Naive B cell (primary cell): ENCODE results near the gene JMJD6. TPM values are rescaled to one million over a fixed set of nuclear protein-coding genes. Genes with fewer than 3 reads are reported as not detected.
"Not testable (repeated sequence)": the region's sequence is repeated elsewhere in the genome, so short reads cannot be mapped to it uniquely, and the experiment has no call there.

Source experiments
- ATAC-seq, 2 donors: fragments of 150-1000 bp; cut with Tn5 transposase; 2 replicates each; pipeline ENCODE4 v1.10.0; 2021; ENCODE audit warnings: low read depth in 2 of 2, mild to moderate bottlenecking in 2 of 2, moderate library complexity in 2 of 2
- DNase-seq: peaks from one replicate; pipeline ENCODE4 v3.0.0; 2022
- H3K27ac Mint-ChIP-seq, 6 donors: one replicate each; pipeline ENCODE4 v1.8.0; 2020 to 2022; ENCODE audit warnings: mild to moderate bottlenecking in 6 of 6, mixed read lengths in 6 of 6, moderate library complexity in 5 of 6, inconsistent platforms in 2 of 6
- H3K27me3 Mint-ChIP-seq, 3 donors: one replicate each; pipeline ENCODE4 v1.8.0; 2021 to 2022; ENCODE audit warnings: mixed read lengths in 3 of 3, mild to moderate bottlenecking in 1 of 3
- H3K36me3 Mint-ChIP-seq, 2 donors: one replicate each; pipeline ENCODE4 v1.8.0; 2020 to 2022; ENCODE audit warnings: mixed read lengths in 2 of 2, inconsistent platforms in 1 of 2, mild to moderate bottlenecking in 1 of 2
- H3K4me1 Mint-ChIP-seq, 3 donors: one replicate each; pipeline ENCODE4 v1.8.0; 2020 to 2022; ENCODE audit warnings: mixed read lengths in 3 of 3, inconsistent platforms in 1 of 3, mild to moderate bottlenecking in 1 of 3, moderate library complexity in 1 of 3
- H3K4me3 Mint-ChIP-seq, 8 donors: one replicate each; pipeline ENCODE4 v1.8.0; 2020 to 2022; ENCODE audit warnings: mild to moderate bottlenecking in 8 of 8, mixed read lengths in 8 of 8, moderate library complexity in 8 of 8, inconsistent platforms in 2 of 8
- H3K9me3 Mint-ChIP-seq, 7 donors: one replicate each; pipeline ENCODE4 v1.8.0; 2020 to 2022; ENCODE audit warnings: mixed read lengths in 7 of 7, mild to moderate bottlenecking in 5 of 7, inconsistent platforms in 2 of 7, moderate library complexity in 1 of 7
- polyA plus RNA-seq, 6 donors: library from polyadenylated mRNA; unstranded; fragments of 300-500 nt; fragmentation: Illumina TruSeq; gene quantifications; one replicate each; pipeline ENCODE4 v1.2.3, GENCODE V29; 2021; ENCODE audit warnings: low read depth in 6 of 6

The JMJD6 gene
- polyA plus RNA-seq, 6 donors from 2014 or later = 17.4 to 38.2 (median 20.0) TPM

DNA sequence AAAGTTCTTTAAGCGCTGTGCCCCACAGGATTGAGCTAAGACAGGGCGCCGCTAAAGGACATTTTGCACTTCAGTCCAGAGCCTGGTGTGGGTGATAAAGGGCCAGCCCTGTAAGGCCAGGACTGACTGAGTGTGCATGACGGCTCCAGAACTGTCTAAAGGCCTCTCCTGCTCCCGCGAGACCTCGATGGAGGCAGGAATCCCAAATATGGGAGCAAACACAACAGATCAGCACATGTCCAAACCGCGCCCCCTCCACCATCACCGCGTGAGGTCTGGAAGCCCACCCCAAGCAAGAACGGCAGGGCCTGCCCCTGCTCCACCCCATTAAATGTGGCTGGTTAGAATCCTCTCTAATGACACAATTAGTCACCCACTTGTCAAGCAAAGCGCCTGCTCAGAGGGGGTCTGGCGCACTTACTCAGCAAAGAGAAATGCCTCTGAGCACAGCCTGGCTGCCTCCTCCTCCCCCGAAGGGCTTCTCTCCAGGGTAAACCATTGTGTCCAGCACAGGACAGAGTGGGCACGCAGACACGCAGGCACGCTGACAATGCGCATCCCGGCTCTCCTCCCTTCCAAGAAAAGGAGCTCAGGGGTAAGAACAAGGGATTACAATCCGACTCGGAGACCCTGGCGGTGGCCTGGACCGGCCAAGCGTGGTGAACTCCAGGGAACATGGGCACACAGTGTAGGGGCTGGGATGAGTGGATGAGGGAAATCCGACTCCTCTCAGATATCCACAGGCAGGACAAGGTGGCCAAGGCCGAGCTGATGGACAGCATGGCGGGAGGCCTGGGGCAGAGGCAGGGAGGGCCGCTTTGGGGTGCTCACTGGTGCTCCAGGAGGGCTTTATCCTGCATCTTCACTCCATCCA is 17.1 kb downstream of the JMJD6 start:
- Mint-ChIP-seq H3K36me3 (peaks cover 0 to 7% of the 10 kb centered on the region in 2 donors), H3K4me1 (peaks cover 0 to 15% (median 9%) of the 10 kb centered on the region in 3 donors), H3K9me3 (no peaks in the 10 kb centered on the region), H3K4me3 (peak overlapping the region; percentile 60 to 85 (median 76)), H3K27ac (peak overlapping the region in 2 of 6 donors; percentile 76 to 83), H3K27me3 (no peaks in the 10 kb centered on the region)
- no peak for ATAC-seq
- no peak for DNase-seq

DNA sequence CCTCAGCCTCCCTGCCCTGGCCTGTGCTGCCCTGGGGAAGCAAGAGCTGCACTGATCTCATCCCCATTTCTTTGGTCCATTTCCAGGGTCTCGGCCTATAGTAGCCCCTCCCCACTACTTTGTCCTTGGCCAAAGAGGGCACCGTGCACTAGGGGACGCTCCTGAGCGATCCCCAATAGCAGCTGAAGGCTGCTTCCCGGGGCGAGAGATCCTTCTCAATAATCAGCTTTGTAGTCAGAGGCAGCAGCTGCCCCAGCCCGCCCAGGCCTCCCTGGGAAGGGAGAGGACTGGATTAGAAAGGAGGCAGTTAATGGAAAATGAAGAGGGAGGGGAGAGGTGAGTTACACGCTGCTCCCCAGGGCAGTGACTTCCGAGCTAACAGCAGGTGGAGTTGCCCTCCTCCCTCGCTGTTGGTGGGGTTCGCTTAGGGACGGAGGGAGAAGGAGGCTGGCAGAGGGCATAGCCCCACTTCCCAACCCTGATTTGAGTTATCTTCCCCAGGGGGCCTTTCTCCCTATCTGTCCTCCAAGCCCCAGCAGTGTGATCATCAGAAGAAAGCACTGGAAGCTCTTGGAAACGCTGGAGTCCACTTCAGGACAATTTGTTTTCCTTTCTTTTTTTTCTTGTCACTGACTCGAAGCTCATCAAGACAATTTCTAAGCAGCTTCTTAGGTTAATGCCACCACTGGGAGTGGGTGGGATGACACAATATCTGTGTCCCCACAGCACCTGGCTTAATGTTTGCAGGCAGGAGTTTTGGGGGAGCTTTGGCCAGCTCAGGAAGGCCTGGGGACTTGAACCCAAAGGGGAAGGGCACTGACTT is 18.2 kb downstream of the JMJD6 start:
- Mint-ChIP-seq H3K9me3 (no peaks in the 10 kb centered on the region), H3K36me3 (no peaks in the 10 kb centered on the region), H3K4me1 (peaks cover 0 to 7% (median 6%) of the 10 kb centered on the region in 3 donors), H3K27ac (no peak overlapping the region), H3K4me3 (peak overlapping the region in 5 of 8 donors; percentile 52 to 79 (median 61)), H3K27me3 (no peaks in the 10 kb centered on the region)
- no peak for DNase-seq
- ATAC-seq = no peak

DNA sequence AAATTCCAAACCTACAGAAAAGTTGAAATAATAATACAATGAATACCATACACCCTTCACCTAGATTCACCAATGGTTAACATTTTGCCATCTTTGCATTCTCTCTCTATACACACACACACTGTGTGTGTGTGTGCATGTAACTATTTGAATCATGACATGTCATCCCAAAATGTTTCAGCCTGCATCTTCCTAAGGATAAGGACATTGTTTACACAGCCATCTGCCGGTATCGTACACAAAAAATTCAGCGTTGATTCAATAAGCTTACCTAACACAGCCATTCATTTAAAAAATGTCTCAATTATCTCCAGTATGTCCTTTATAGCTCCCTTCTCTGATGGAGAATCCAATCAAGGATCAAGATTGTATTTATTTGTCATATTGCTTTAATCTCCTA is 19.6 kb downstream of the JMJD6 start:
- peak overlapping the region in 1 of 6 donors; percentile 72 for H3K27ac Mint-ChIP-seq
- H3K4me1 Mint-ChIP-seq = peaks cover 0 to 7% (median 6%) of the 10 kb centered on the region in 3 donors
- DNase-seq (no peak), ATAC-seq (no peak)
- H3K4me3 Mint-ChIP-seq = peak overlapping the region in 1 of 8 donors; percentile 12
- no peaks in the 10 kb centered on the region for H3K9me3 Mint-ChIP-seq
- H3K27me3 Mint-ChIP-seq = no peaks in the 10 kb centered on the region
- H3K36me3 Mint-ChIP-seq = no peaks in the 10 kb centered on the region

DNA sequence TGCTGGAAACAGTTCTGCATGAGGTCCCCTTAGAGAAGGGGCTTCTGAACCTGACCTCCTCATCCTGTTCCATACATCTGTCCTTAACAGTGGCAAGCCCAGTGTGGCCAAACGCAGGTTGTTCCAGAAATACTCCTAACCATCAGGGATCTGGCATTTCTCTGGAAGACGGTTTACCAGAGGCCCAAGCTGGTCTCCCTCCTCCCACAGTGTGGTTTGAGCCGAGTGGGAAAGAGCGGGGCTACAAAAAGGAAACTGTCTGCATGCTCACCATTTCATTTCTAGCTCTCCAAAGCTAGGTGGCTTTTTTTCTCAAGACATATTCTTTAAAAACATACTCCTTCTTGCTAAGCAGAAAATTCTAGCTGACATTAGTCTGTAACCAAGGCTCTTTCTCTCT is 21.6 kb downstream of the JMJD6 start:
- Mint-ChIP-seq H3K4me3 (no peak overlapping the region), H3K36me3 (no peaks in the 10 kb centered on the region), H3K27me3 (no peaks in the 10 kb centered on the region), H3K27ac (no peak overlapping the region), H3K4me1 (no peaks in the 10 kb centered on the region), H3K9me3 (no peaks in the 10 kb centered on the region)
- ATAC-seq (no peak), DNase-seq (no peak)

DNA sequence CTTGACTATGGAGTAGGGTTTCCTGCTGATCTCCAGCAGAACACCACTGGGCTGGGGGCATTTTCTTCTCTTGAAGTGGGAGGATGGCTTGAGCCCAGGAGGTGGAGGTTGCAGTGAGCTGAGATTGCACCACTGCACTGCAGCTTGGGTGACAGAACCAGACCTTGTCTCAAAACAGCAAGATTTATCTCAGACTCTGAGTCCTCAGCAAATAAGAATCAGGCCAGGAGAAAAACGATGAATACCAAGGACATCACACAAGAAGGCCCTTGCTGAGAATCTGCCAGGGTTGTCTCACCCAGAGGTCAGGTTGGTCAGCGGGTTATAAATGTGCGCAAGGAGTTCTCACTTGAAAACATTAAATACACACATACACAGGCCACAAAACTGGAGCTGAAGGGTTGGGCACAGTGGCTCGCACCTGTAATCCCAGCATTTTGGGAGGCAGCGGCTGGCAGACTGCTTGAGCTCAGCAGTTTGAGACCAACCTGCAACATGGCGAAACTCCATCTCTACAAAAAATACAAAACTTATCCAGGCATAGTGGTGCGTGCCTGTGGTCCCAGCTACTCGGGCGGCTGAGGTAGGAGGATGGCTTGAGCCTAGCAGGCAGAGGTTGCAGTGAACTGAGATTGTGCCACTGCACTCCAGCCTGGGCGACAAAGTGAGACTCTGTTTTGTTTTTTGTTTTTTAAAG is 23.3 kb downstream of the JMJD6 start:
- no peaks in the 10 kb centered on the region for H3K9me3 Mint-ChIP-seq
- H3K4me1 Mint-ChIP-seq = peaks cover 0 to 2% (median 0%) of the 10 kb centered on the region in 3 donors
- H3K4me3 Mint-ChIP-seq = no peak overlapping the region
- H3K27ac Mint-ChIP-seq = peak overlapping the region in 1 of 6 donors; percentile 49
- H3K36me3 Mint-ChIP-seq = no peaks in the 10 kb centered on the region
- ATAC-seq (no peak), DNase-seq (no peak)
- H3K27me3 Mint-ChIP-seq = peaks cover 0 to 8% (median 7%) of the 10 kb centered on the region in 3 donors

DNA sequence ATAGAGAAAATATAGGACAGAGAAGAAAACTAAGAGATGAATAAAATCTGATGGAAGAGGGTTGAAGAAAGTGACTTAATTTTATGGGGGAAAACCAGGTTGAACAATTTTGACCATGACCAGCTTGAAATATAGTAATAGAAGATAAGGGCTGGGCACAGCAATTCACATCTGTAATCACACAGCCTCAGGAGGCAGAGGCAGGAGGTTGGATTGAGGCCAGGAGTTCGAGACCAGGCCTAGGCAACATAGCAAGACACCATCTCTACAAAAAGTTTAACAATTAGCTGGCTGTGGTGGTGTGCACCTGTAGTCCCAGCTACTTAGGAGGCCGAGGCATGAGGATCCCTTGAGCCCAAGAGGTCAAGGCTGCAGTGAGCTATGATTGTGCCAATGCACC is 24.3 kb downstream of the JMJD6 start:
- peaks cover 0 to 17% (median 13%) of the 10 kb centered on the region in 3 donors for H3K27me3 Mint-ChIP-seq
- ATAC-seq (no peak), DNase-seq (no peak)
- no peaks in the 10 kb centered on the region for H3K36me3 Mint-ChIP-seq
- peaks cover 1 to 5% (median 4%) of the 10 kb centered on the region in 3 donors for H3K4me1 Mint-ChIP-seq
- H3K9me3 Mint-ChIP-seq = no peaks in the 10 kb centered on the region
- no peak overlapping the region for H3K27ac Mint-ChIP-seq
- no peak overlapping the region for H3K4me3 Mint-ChIP-seq

DNA sequence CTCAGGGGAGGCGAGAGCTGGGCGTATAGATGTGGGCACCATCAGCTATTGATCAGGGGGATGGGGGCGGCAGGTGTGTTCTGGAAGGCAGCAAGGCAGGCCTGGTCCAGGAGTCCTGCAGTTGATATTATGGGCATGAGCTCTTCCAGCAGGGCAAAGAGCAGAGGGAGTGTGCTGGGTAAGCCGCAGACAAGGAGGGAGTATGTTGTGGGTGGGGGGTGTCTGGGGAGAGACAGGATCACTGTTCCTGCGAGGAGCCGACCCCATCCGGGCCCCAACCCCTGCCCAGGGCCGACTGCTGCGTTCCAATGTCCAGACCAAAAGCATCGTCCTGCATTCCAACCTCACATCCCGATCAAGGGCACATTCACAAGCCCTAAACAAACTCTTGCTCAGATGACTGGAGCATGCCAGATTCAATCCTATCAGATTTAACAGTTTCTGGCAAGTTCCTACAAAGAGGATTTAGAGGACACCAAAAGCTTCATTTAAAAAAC is 24.9 kb downstream of the JMJD6 start:
- no peak for DNase-seq
- Mint-ChIP-seq H3K4me1 (peaks cover 4 to 11% (median 9%) of the 10 kb centered on the region in 3 donors), H3K36me3 (no peaks in the 10 kb centered on the region), H3K9me3 (no peaks in the 10 kb centered on the region), H3K4me3 (no peak overlapping the region), H3K27me3 (peaks cover 0 to 23% (median 13%) of the 10 kb centered on the region in 3 donors), H3K27ac (no peak overlapping the region)
- ATAC-seq = no peak

DNA sequence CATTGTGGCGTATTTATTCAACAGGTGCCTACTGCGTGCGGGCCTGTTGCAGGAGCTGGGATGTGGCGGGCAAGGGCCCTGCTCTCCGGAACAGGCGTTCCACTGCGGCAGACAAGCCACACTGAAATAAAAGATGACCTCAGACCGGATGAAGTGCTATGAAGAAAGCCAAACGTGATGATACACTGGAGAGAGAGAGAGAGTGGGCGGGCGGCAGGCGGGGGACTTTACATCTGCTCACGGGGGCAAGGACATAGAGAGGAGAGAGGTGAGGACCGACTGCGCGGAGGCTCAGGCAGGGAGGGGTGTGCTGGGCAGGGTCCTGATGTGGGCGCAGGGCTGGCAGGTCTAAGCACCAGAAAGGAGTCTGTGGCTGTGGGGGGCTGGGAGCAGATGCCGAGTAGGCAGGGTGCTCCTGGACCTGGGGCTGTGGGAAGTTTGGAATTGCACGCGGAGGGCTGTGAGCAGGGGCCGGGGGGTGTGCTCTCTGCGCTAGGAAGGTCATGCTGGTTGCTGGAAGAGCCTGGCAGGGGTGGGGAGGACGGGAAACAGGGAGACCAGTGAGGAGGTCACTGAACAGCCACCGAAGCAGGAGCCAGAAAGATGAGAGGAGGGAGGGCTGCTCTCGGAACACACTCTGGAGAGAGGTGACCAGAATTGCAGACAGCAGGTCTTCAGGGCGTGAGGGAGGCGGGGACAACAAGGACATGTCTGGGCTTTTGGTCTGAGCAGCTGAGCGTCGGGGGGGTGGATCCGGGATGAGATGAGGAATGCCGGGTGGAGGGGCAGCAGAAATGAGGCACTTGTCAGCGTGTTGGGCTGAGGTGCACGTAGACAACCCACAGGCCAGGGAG is 25.6 kb downstream of the JMJD6 start:
- Mint-ChIP-seq H3K36me3 (no peaks in the 10 kb centered on the region), H3K9me3 (no peaks in the 10 kb centered on the region), H3K27me3 (peaks cover 0 to 28% (median 13%) of the 10 kb centered on the region in 3 donors), H3K27ac (peak overlapping the region in 1 of 6 donors; percentile 34), H3K4me1 (peaks cover 5 to 15% (median 12%) of the 10 kb centered on the region in 3 donors), H3K4me3 (no peak overlapping the region)
- ATAC-seq = no peak
- no peak for DNase-seq

DNA sequence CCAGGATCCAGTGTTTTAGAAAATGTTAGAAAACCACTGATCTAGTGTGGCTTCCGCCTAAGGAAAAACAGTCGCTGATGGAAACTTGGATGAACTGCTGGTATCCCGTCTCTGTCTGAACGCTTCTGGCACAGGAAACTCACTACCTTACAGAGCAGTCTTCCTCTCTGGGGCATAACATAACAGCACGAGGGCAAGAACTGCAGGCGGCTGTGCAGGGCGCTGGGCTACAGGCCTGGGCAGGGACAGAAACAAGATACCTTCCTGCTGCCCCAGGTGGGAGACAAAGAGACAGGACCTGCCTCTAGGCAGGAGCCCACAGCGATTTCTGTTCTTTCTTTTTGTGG is 26.2 kb downstream of the JMJD6 start:
- no peak for DNase-seq
- Mint-ChIP-seq H3K9me3 (no peaks in the 10 kb centered on the region), H3K27ac (peak overlapping the region in 1 of 6 donors; percentile 34), H3K36me3 (no peaks in the 10 kb centered on the region), H3K27me3 (peaks cover 0 to 34% (median 13%) of the 10 kb centered on the region in 3 donors), H3K4me3 (no peak overlapping the region), H3K4me1 (peaks cover 5 to 16% (median 15%) of the 10 kb centered on the region in 3 donors)
- no peak for ATAC-seq

DNA sequence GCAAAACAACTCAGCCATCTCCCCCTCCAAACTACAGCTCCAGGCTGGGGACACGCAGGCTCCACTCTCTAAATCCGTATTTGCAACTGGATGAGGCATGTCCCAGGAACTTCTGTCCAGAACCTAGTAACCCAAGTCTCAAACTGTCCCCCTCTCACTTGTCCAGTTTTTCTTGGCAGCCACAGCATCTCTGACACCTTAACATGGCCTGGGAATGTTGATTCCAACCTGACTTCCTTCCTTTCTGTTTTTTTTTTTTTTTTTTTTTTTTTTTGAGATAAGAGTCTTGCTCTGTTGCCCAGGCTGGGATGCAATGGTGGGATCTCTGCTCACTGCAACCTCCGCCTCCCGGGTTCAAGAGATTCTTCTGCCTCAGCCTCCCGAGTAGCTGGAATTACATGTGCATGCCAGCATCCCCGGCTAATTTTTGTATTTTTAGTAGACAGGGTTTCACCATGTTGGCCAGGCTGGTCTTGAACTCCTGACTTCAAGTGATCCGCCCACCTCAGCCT is 27.9 kb downstream of the JMJD6 start:
- not testable (repeated sequence) for H3K27ac Mint-ChIP-seq, DNase-seq, H3K36me3 Mint-ChIP-seq, H3K9me3 Mint-ChIP-seq, ATAC-seq
- Mint-ChIP-seq H3K4me1 (peaks cover 5 to 16% (median 15%) of the 10 kb centered on the region in 3 donors), H3K4me3 (peak overlapping the region in 1 of 8 donors; percentile 47), H3K27me3 (peaks cover 0 to 34% (median 13%) of the 10 kb centered on the region in 3 donors)

DNA sequence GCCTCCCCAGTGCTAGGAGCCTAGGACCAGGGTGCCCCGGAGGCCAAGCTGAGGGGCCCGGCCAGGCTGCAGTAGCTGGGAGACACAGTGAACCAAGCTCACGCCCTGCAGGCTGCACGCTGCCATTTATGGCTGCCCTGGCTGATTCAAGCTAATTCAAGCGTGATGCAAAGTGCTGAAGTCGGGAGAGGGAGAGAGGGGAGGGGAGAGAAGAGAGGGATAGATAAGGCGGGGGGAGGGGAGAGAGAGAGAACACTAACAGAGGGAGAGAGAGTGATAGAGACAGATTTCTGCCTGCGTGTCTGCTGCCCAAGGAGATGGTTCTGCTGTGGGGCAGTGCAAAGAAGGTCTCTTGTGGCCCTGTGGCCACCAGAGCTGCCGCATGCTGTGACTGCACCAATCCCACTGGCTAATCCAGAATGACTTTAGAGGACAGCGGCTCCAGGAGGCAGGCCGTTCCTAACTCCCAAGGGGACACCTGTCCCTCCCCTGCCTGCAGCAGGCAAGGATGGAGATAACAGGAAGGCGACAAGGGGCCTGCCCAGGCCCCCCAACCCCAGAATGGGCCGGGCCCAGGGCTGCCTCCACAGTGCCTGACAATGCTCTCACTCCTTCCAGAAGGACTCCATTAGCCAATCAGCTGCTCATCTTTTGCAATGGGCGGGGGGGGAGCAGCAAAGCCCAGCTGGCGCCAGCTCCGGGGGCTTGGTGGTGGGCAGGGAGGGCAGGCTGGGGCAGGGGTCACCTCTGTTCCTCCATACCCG is 28.5 kb downstream of the JMJD6 start:
- peaks cover 0 to 34% (median 13%) of the 10 kb centered on the region in 3 donors for H3K27me3 Mint-ChIP-seq
- no peaks in the 10 kb centered on the region for H3K9me3 Mint-ChIP-seq
- DNase-seq (no peak), ATAC-seq (no peak)
- H3K4me1 Mint-ChIP-seq = peaks cover 5 to 16% (median 15%) of the 10 kb centered on the region in 3 donors
- H3K4me3 Mint-ChIP-seq = no peak overlapping the region
- H3K36me3 Mint-ChIP-seq = no peaks in the 10 kb centered on the region
- H3K27ac Mint-ChIP-seq = peak overlapping the region in 1 of 6 donors; percentile 32
